NCI-H1417 (cell line): ENCODE measurements around the gene DPH6.
A peak's percentile ranks its signal among the peaks of the same experiment; 100 is the strongest.
"Not testable (repeated sequence)": the region's sequence is repeated elsewhere in the genome, so short reads cannot be mapped to it uniquely, and the experiment has no call there.

Experiments used
- DNase-seq, 3 experiments: peaks; one replicate each; lab custom pipeline; 2025; lab: John Stamatoyannopoulos, UW

The DPH6 gene

DNA sequence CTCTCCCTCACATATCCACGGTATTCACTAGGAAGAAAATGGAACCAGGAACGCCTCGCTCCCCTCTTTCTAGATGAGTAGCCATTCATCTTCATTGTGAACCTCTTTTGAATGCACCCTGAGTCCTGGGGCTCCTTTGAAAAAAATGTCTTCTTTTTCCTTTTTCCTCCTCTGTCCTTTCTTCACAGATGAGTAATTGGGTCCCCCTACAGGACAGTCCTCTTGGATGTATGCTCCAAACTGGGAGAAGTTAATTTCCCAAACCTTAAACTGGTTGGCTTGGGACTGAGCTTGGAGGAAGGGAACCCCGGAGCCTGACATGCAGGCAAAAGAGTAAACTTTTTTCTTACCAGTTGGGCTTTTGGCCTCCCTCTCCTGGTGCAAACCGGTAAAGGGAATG is 108.8 kb downstream of the DPH6 start:
- no peak for DNase-seq

DNA sequence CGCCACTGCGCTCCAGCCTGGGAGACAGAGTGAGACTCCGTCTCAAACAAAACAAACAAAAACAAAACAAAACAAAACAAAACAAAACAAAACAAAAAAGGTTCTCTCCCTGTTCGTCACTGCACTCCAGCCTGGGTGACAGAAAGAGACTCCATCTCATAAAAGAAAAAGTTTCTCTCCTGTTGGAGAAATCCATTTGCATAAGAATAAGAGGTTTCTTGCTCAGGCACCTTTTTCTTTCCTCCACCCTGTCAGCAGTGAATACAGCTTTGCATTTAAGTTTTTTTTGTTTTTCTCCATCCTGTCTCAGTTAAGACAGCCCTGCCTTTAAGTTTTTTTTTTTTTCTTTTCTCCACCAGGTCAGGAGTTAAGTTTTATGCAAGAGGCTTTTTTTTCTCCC is 109.5 kb downstream of the DPH6 start:
- DNase-seq: no peak

- no peak for DNase-seq
These were observed 114.7 kb downstream of the DPH6 start for GRCh38 chr15:35431281-35431680.

DNA sequence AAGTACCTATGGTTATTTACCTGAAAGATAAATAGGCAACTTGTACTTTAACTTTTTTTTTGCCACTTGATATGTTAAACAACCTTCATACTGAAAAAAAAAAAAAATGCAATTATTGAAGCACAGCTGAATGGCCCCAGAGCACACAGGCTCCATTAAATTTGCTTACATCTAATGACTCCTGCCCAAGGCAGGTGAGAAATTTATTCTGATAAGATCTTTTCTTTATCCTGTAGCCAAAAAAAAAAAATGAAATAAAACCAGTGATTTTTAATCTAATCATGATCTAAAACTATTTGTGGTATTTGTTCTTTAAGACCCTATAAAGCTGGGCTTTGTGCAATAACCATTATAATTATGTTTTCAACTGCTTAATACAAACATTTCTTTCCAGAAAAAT is 115.7 kb downstream of the DPH6 start:
- peak in 1 of 3 experiments; percentile 28 for DNase-seq

DNA sequence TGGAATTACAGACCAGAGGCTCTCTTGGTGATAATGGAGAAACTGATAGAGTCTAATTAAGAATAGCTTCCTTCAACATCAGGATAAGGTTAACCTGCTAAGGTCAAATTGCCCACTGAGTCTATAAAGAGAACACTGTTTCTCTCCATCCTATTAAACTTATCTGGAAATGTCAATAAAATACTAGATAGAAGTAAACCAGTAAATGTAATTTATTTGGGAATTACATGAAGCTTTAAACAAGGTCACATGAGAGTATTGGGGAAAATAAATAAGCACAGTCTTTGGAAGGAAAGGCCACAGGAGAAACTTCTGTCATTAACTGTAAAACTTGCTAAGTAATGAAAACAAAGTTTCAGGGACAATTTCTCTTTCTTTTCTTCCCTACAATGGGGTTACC is 118.5 kb downstream of the DPH6 start:
- no peak for DNase-seq

- DNase-seq: no peak
These were observed 118.9 kb downstream of the DPH6 start for GRCh38 chr15:35427091-35427490.

DNA sequence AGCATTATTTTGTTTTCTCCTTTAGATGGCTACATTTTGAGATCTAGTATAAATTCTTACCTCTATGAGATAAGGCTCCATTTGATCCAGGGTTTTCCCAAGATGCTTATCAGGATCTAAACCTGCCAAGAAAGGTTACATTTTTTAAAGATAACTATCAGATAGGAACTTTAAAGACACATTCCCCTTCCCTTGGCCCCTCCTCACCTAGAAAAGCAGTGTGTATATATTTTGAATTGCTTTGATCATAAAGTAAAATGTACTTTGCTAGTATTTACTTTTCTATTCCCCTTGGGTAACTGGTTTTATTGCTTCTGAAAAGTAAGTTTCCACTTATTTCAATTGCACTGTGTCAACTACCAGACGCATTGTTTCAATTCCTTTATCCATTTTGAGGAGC is 135.2 kb downstream of the DPH6 start:
- no peak for DNase-seq

- DNase-seq: no peak
These were observed 146.1 kb downstream of the DPH6 start for GRCh38 chr15:35399901-35400300.

DNA sequence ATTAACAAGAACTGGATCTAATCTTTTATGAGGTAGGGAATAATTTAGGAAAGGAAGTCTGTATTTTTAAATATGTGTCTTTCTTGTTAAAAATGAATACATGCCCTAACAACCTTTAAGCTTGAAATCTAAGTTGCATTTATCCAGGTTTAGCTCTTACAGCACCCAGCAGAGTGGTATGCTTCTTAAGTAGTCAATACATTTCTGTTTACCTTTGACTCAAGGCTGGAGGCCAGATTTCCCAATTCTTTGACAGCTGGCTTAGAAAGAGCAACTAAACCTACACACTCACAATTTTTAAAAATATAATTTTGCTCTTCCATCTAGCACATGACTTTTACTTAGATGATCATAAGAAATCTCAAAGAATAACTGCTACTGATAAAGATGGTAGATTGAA is 148.9 kb downstream of the DPH6 start:
- no peak for DNase-seq

DNA sequence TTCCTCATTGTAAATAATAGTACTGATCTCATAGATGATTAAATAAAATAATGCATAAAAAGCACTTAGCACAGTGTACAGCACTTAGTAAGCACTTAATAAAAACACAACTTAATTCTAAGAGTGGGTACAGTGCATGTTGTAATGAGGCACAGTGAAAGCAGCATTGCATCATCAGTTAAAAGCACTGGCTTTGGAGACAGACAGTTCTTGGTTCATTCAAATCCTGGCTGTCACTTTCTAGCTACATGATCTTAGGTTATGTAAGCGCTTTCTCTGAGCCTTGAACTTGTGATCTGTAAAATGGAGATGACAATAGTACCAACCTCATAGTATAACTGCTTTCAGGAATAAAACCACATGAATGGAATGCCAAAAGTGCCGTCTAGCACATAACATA is 151.5 kb downstream of the DPH6 start:
- no peak for DNase-seq

DNA sequence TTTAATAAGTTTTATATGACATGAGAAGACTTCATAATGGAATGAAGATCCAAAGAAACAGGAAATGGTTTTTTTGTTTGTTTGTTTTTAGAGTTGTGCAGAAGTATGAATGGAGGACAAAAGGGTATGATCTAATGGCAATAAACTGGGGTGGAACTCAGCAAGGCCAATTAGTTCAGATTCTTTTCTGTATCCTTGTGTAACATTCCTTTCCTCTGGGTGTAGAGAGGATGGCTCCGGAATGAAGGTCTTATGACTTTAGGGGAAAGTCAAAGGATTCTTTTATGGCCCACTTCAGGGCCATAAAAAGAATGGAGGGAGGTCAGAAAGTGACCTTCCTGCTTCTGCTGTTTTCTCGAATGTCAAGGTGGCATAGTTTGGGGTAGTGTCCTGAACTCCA is 152.6 kb downstream of the DPH6 start:
- no peak for DNase-seq

GRCh38 chr15:35391408-35391984 is 154.5 kb downstream of the DPH6 start:
- DNase-seq: not testable (repeated sequence)

- DNase-seq: no peak
These were observed 162.5 kb downstream of the DPH6 start for GRCh38 chr15:35383506-35383905.

GRCh38 chr15:35381328-35381727 is 164.6 kb downstream of the DPH6 start:
- peak in 1 of 3 experiments; percentile 23 for DNase-seq

- DNase-seq: peak in 1 of 3 experiments; percentile 12
These were observed 166.0 kb downstream of the DPH6 start for GRCh38 chr15:35379972-35380371.

- DNase-seq: not testable (repeated sequence)
These were observed 167.5 kb downstream of the DPH6 start for GRCh38 chr15:35378454-35378853.

DNA sequence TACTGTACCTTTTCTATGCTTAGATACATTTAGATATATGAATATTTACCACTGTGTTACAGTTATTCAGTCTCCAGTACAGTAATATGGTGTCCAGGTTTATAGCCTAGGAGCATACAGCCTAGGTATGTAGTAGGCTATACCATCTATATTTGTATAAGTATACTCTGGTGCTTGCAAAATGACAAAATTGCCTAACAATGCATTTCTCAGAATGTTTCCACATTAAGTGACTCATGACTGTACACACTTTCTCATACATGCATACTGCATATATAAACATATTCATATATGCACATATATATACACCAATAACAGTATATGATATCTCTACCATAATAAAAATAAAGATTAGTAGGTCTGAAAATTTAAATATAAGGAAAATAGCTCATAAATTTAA is 169.3 kb downstream of the DPH6 start:
- no peak for DNase-seq

- DNase-seq: no peak
These were observed 171.3 kb downstream of the DPH6 start for GRCh38 chr15:35374661-35375060.

GRCh38 chr15:35362195-35362829 is 183.7 kb downstream of the DPH6 start:
- no peak for DNase-seq

- DNase-seq: no peak
These were observed 187.1 kb downstream of the DPH6 start for GRCh38 chr15:35358824-35359223.

- DNase-seq: no peak
These were observed 194.9 kb downstream of the DPH6 start for GRCh38 chr15:35351059-35351458.

GRCh38 chr15:35349916-35350315 is 196.0 kb downstream of the DPH6 start:
- no peak for DNase-seq

DNA sequence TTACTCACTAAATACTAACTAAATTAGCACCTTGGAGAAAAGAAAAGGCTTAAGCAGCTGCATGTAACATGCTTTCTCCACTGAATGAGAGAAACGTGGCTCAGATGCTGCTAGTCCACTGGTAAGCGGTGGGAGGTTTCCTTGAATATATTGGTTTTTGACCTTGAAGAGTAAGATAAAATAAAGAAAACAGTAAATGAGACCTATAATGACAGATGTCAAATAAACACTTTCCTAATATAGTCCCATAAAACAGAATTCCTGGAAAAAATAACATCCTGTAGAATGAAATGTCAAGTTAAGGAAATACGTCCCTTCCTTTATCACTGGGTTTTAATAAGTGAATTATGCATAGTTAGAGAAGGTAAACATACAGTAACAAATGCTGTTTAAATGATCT is 215.0 kb downstream of the DPH6 start:
- no peak for DNase-seq

- DNase-seq: no peak
These were observed 215.8 kb downstream of the DPH6 start for GRCh38 chr15:35330048-35330695.
